GM21529 (cell line): ENCODE results near the gene OR51B6.
"Not testable (repeated sequence)": the region's sequence is repeated elsewhere in the genome, so short reads cannot be mapped to it uniquely, and the experiment has no call there.

Experiments used
- ATAC-seq: cut with Tn5 transposase; IDR thresholded peaks from one replicate; pipeline ENCODE4 v1.9.1; 2021; ENCODE audit not compliant: unreplicated experiment

OR51B6 gene

DNA sequence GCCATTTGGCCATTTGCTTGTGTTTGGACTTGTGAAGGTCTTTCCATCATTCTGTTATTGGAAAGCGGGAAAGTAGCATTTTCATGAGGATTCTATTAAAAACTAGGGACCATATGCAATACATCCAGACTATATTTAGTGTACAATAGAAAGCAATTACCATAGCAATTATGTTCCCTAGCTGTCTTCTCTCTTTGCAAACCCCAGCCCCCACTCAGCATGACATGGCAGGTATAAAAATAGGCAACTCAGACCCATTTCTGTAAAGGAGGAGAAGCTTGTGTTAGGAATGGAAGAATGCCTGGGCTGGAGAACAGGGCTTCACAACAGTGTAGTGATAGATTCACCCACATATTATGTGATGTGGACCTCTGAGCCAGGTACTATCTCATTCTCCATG, 12.4 kb downstream of the OR51B6 start:
- no peak for ATAC-seq

GRCh38 chr11:5364214-5364613, 12.9 kb downstream of the OR51B6 start:
- ATAC-seq: no peak

DNA sequence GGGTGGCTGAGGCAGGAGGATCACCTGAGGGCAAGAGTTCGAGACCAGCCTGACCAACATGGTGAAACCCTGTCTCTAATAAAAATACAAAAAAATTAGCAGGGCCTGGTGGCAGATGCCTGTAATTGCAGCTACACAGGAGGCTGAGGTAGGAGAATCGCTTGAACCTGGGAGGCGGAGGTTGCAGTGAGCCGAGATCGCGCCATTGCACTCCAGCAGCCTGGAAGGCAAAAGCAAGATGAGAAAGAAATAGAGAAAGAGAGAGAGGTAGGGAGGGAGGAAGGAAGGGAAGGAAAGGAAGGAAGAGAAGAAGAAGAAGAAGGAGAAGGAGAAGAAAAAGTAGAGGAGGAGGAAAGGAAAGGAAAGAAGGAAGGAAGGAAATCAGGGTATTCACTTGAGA, 15.1 kb downstream of the OR51B6 start:
- ATAC-seq: not testable (repeated sequence)

GRCh38 chr11:5366856-5367255, 15.5 kb downstream of the OR51B6 start:
- ATAC-seq: no peak

GRCh38 chr11:5367448-5368074, 16.3 kb downstream of the OR51B6 start:
- no peak for ATAC-seq

DNA sequence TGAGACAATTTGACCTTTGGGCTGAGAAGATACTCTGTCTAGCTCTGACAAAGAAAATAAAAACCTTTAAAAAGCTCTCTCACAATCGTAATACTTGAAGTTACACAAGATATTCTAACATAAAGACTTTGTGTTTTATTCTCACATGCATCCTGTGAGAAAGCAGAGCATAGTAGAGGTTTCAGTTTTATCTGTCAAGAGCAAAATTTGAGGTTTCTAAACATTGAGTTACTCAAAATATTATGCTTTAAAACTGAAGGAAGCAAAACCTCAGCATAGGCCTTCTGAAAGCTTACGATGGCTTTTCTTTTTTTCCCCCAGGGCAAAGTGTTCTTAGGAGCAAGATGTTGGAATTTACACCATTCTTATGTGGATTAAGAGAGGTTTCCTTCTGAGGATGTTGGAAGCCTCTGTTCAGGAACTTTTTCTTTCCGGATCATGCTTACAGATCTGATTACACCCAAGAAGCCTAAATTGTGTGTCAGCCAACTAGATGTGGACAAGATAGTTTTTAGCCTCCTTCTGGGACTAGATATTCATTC, 17.3 kb downstream of the OR51B6 start:
- ATAC-seq: no peak

- no peak for ATAC-seq
Observed at GRCh38 chr11:5369789-5370188, 18.5 kb downstream of the OR51B6 start.

DNA sequence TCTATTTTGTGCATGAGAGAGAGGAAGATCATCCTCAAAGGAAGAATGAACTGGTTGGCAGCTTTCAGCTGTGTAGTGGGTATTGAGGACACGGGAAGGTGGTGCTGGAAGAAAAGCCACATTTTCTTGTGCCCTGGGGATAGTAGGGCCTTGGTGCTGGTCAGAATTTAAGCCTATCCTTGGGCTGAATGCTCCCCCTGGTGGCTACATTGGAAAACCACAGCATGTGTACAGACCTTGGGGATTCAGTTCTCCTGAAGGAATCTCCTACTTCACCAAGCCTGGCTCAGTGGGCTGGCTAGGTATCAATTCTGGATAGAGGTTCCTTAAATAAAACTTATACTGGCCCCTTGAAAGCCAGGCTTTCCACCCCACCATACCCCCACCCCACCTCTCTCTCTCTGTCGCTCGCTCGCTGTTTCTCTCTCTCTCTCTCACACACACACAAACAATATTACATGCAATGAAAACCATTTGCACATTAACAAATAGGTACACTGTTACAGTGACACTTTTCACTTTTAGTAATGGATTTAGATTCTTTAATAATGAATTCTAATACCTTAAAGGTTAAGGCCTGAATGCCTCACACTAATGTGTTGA, 29.5 kb downstream of the OR51B6 start:
- ATAC-seq: peak; percentile 82

- ATAC-seq: no peak
Observed at GRCh38 chr11:5383576-5383975, 32.3 kb downstream of the OR51B6 start, which contains the start of gene OR51M1. OR51M1 (plus strand) TSS chr11:5383812; CDS start chr11:5389399, 5,587 bp downstream.

- ATAC-seq: no peak
Observed at GRCh38 chr11:5384335-5384734, 33.0 kb downstream of the OR51B6 start.

GRCh38 chr11:5390210-5390609, 38.9 kb downstream of the OR51B6 start:
- no peak for ATAC-seq

DNA sequence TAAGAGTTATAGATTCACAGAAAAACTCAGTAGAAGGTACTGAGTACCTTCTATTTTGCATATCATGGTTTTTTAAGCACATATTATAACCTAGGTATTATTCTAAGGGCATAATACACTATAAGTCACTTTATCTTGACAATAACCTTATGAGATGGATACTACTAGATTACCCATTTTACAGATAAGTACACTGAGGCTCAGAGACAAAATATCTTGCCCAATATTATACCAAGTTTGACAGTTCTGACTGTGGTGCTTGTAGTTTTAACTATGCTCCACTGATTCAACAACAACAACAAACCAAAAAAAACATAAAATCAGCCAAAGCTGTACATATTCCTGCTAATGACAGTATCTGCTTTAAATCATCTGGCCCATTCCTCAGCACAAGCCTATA, 42.8 kb downstream of the OR51B6 start:
- ATAC-seq: no peak

DNA sequence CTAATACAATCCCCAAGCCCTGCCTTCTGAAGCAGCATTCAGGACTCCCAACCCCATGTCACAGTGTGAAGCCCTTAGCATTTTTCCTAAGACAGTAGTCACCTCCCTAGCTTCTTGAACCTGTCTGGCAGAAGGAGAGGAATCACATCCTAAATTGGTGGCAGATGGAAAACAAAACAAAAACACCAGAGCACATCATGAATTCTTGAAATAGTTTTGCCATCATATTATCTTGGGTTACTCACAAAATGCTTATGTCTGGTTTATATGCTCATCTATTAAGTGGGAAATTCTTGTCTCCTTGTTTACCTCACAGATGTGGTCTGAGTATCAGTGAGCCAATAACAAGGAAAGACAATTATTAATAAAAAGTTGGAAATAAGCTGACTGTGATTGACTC, 47.6 kb downstream of the OR51B6 start:
- ATAC-seq: no peak
